Transverse colon (tissue), 4 donors: Measurements from ENCODE around the gene SMARCD1.

Experiments
- CTCF ChIP-seq, 5 experiments: fragments of 200-600 bp in 3 of 5; fragments of 450-650 bp in 2 of 5; sonication (generic) in 3 of 5; IDR thresholded peaks; 1 replicate in 2 of 5; 2 replicates in 3 of 5; pipeline ENCODE4 v1.5.1; 2016 to 2017; ENCODE audit warnings: antibody characterized with exemption in 5 of 5, inconsistent platforms in 3 of 5, mild to moderate bottlenecking in 2 of 5, moderate library complexity in 1 of 5
- POLR2A ChIP-seq: fragments of 450-650 bp; IDR thresholded peaks from one replicate; pipeline ENCODE4 v1.6.1; 2016; ENCODE audit warnings: antibody characterized with exemption, mild to moderate bottlenecking, moderate library complexity
- POLR2AphosphoS5 ChIP-seq, 3 donors: sonication (generic); formaldehyde crosslinking; IDR thresholded peaks; one replicate each; pipeline ENCODE4 v1.6.1; 2016; ENCODE audit warnings: antibody characterized with exemption in 3 of 3

GRCh38 chr12:50149311-50149710 lies 64.2 kb downstream of the SMARCD1 start:
- no peak for TF ChIP-seq CTCF (IDR thresholded peaks at IDR 0.05)
- TF ChIP-seq POLR2A: no peak
- TF ChIP-seq POLR2AphosphoS5 (IDR thresholded peaks at IDR 0.05): no peak
